GM21825 (cell line): ENCODE data around the gene FSTL4.
A peak's percentile ranks its signal among the peaks of the same experiment; 100 is the strongest.

Experiments
- ATAC-seq: cut with Tn5 transposase; IDR thresholded peaks from one replicate; pipeline ENCODE4 v1.9.1; 2021; ENCODE audit warnings: mild to moderate bottlenecking, moderate library complexity; ENCODE audit not compliant: unreplicated experiment

The FSTL4 gene

GRCh38 chr5:133611357-133612248 lies 738 bp downstream of the FSTL4 start:
- ATAC-seq: no peak

GRCh38 chr5:133610489-133611356 lies 1.6 kb downstream of the FSTL4 start:
- ATAC-seq: peak; percentile 63

GRCh38 chr5:133607451-133607850 lies 4.9 kb downstream of the FSTL4 start:
- ATAC-seq: no peak

- ATAC-seq: no peak
Measured at GRCh38 chr5:133606835-133607234, 5.5 kb downstream of the FSTL4 start.

- ATAC-seq: no peak
Measured at GRCh38 chr5:133605323-133605722, 7.0 kb downstream of the FSTL4 start.

GRCh38 chr5:133603711-133604110 lies 8.6 kb downstream of the FSTL4 start:
- ATAC-seq: no peak

GRCh38 chr5:133602835-133603380 lies 9.4 kb downstream of the FSTL4 start:
- ATAC-seq: no peak

- ATAC-seq: no peak
Measured at GRCh38 chr5:133599600-133599999, 12.7 kb downstream of the FSTL4 start.

GRCh38 chr5:133599044-133599443 lies 13.3 kb downstream of the FSTL4 start:
- ATAC-seq: no peak

GRCh38 chr5:133596049-133596448 lies 16.3 kb downstream of the FSTL4 start:
- ATAC-seq: no peak

- ATAC-seq: no peak
Measured at GRCh38 chr5:133595465-133595864, 16.9 kb downstream of the FSTL4 start.

- ATAC-seq: no peak
Measured at GRCh38 chr5:133589286-133589685, 23.1 kb downstream of the FSTL4 start.

GRCh38 chr5:133582971-133583370 lies 29.4 kb downstream of the FSTL4 start:
- ATAC-seq: no peak

GRCh38 chr5:133581918-133582317 lies 30.4 kb downstream of the FSTL4 start:
- no peak for ATAC-seq

- ATAC-seq: no peak
Measured at GRCh38 chr5:133581348-133581747, 31.0 kb downstream of the FSTL4 start.

GRCh38 chr5:133580618-133581017 lies 31.7 kb downstream of the FSTL4 start:
- no peak for ATAC-seq

- no peak for ATAC-seq
Measured at GRCh38 chr5:133579766-133580165, 32.6 kb downstream of the FSTL4 start.

GRCh38 chr5:133569347-133569746 lies 43.0 kb downstream of the FSTL4 start:
- ATAC-seq: no peak

GRCh38 chr5:133565993-133566392 lies 46.3 kb downstream of the FSTL4 start:
- no peak for ATAC-seq

GRCh38 chr5:133564921-133565565 lies 47.3 kb downstream of the FSTL4 start:
- no peak for ATAC-seq

- no peak for ATAC-seq
Measured at GRCh38 chr5:133562554-133562953, 49.8 kb downstream of the FSTL4 start.
